Activated T-helper 17 cell treated with anti-CD3 and anti-CD28 coated beads, Interleukin-2, amount 50 U/mL, for 72 hours (primary cell): ENCODE data around the gene OR2AT4. TPM values are rescaled to one million over a fixed set of nuclear protein-coding genes. Genes with fewer than 3 reads are reported as not detected.

Experiments used
- ATAC-seq: fragments of 150-1000 bp; cut with Tn5 transposase; replicated peaks from 2 replicates; pipeline ENCODE4 v1.10.0; 2021; ENCODE audit warnings: mild to moderate bottlenecking, moderate library complexity
- H3K27ac Mint-ChIP-seq: one replicate; pipeline ENCODE4 v1.8.0; 2022; ENCODE audit warnings: mixed read lengths
- H3K27me3 Mint-ChIP-seq: one replicate; pipeline ENCODE4 v1.8.0; 2022; ENCODE audit warnings: mixed read lengths
- H3K36me3 Mint-ChIP-seq: one replicate; pipeline ENCODE4 v1.8.0; 2022; ENCODE audit warnings: low read depth, mild to moderate bottlenecking, mixed read lengths
- H3K4me1 Mint-ChIP-seq: one replicate; pipeline ENCODE4 v1.8.0; 2022; ENCODE audit warnings: mixed read lengths
- H3K4me3 Mint-ChIP-seq: one replicate; pipeline ENCODE4 v1.8.0; 2022; ENCODE audit warnings: mild to moderate bottlenecking, mixed read lengths
- H3K9me3 Mint-ChIP-seq: one replicate; pipeline ENCODE4 v1.8.0; 2022; ENCODE audit warnings: mixed read lengths
- total RNA-seq, 2 donors: library from RNA; stranded (reverse); gene quantifications; one replicate each; pipeline ENCODE4 v1.2.3, GENCODE V29; 2022

The OR2AT4 gene
- not detected for total RNA-seq

GRCh38 chr11:75096456-75097172 lies at the start of gene OR2AT4:
Gene OR2AT4 (minus strand): TSS chr11:75096876.
- Mint-ChIP-seq H3K4me1 (peaks cover 8% of the 10 kb centered on the region), H3K27me3 (peaks cover 34% of the 10 kb centered on the region), H3K36me3 (no peaks in the 10 kb centered on the region), H3K9me3 (no peaks in the 10 kb centered on the region), H3K27ac (no peak within 1 kb of the TSS), H3K4me3 (no peak within 1 kb of the TSS)
- ATAC-seq = no peak

DNA sequence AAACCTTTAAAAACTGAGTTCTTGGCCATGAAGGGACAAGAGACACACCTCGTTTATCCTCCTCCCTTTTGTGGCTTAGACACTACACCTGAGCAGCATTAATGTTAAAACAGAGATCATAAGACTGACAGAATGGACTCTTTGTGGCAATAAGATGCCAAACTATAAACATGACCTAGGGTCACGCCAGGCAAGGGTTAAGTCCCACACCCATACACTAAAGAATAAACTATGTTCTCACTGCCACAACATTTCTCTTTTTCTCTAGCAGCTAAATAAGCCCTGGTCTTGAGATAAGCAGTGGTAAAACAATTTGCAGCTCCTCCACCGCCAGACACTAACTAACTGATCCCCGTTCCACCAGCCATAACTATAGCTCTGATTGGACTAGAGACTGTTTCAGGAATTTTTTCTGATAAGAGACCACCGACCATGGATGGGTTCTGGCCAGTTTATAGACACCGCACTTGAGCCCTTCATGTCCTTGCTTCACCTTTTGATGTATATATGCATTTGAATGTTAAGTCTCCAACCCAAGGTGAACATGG lies 49.4 kb upstream of the OR2AT4 start:
- peaks cover 5% of the 10 kb centered on the region for H3K27me3 Mint-ChIP-seq
- H3K36me3 Mint-ChIP-seq = no peaks in the 10 kb centered on the region
- no peak overlapping the region for H3K27ac Mint-ChIP-seq
- no peaks in the 10 kb centered on the region for H3K9me3 Mint-ChIP-seq
- no peak overlapping the region for H3K4me3 Mint-ChIP-seq
- H3K4me1 Mint-ChIP-seq = peaks cover 20% of the 10 kb centered on the region
- no peak for ATAC-seq

- no peak for ATAC-seq
- no peak overlapping the region for H3K27ac Mint-ChIP-seq
- no peak overlapping the region for H3K4me3 Mint-ChIP-seq
- no peaks in the 10 kb centered on the region for H3K36me3 Mint-ChIP-seq
- H3K9me3 Mint-ChIP-seq = no peaks in the 10 kb centered on the region
- H3K27me3 Mint-ChIP-seq = peaks cover under 1% of the 10 kb centered on the region
- H3K4me1 Mint-ChIP-seq = peaks cover 22% of the 10 kb centered on the region
Observed at GRCh38 chr11:75145196-75145971, 48.7 kb upstream of the OR2AT4 start.

DNA sequence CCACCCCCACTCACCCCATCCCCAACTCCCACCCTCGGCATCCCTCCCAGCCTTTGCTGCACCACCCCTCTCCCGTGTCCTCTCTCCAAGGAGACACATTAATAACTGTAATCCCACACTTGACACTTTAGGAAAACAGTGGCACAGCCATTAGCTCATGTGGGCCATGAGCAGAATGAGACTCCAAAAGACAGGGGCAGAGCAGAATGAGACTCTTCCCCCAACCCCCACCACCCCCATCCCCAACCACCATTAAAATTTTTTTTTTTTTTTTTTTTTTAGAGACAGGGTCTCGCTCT lies 48.0 kb upstream of the OR2AT4 start:
- ATAC-seq = no peak
- Mint-ChIP-seq H3K9me3 (no peaks in the 10 kb centered on the region), H3K4me1 (peaks cover 22% of the 10 kb centered on the region), H3K4me3 (no peak overlapping the region), H3K27me3 (no peaks in the 10 kb centered on the region), H3K27ac (no peak overlapping the region), H3K36me3 (no peaks in the 10 kb centered on the region)

- peak overlapping the region; percentile 24 for H3K27ac Mint-ChIP-seq
- peak overlapping the region; percentile 61 for H3K4me3 Mint-ChIP-seq
- no peaks in the 10 kb centered on the region for H3K27me3 Mint-ChIP-seq
- no peaks in the 10 kb centered on the region for H3K9me3 Mint-ChIP-seq
- H3K36me3 Mint-ChIP-seq = no peaks in the 10 kb centered on the region
- H3K4me1 Mint-ChIP-seq = peaks cover 22% of the 10 kb centered on the region
- no peak for ATAC-seq
Observed at GRCh38 chr11:75143420-75143731, 46.7 kb upstream of the OR2AT4 start.

GRCh38 chr11:75142714-75143419 lies 46.2 kb upstream of the OR2AT4 start:
- Mint-ChIP-seq H3K4me1 (peaks cover 22% of the 10 kb centered on the region), H3K27me3 (no peaks in the 10 kb centered on the region), H3K4me3 (peak overlapping the region; percentile 61), H3K27ac (peak overlapping the region; percentile 24), H3K9me3 (no peaks in the 10 kb centered on the region), H3K36me3 (no peaks in the 10 kb centered on the region)
- ATAC-seq = peak; percentile 99

DNA sequence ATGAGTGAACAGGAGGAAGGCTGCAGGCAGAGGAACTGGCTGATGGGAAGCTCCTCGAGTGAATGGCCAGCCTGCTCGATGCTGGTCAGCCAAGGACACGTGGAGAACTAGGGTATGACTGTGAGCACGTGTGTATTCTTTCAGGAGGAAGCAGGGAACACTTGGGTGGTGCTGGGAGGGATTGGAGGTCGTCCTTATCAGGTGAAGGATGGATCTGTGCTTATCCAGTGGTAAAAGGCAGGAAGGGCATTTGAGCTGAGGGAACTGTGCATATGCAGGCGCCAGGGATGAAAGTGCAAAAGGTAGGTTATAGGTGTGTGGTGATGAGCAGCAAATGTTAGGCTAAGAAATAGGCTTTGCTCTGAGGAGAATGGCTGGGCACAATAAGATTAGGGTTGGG lies 44.5 kb upstream of the OR2AT4 start:
- no peak overlapping the region for H3K4me3 Mint-ChIP-seq
- peaks cover 22% of the 10 kb centered on the region for H3K4me1 Mint-ChIP-seq
- peaks cover 2% of the 10 kb centered on the region for H3K27me3 Mint-ChIP-seq
- no peak for ATAC-seq
- no peaks in the 10 kb centered on the region for H3K36me3 Mint-ChIP-seq
- H3K9me3 Mint-ChIP-seq = no peaks in the 10 kb centered on the region
- peak overlapping the region; percentile 24 for H3K27ac Mint-ChIP-seq

DNA sequence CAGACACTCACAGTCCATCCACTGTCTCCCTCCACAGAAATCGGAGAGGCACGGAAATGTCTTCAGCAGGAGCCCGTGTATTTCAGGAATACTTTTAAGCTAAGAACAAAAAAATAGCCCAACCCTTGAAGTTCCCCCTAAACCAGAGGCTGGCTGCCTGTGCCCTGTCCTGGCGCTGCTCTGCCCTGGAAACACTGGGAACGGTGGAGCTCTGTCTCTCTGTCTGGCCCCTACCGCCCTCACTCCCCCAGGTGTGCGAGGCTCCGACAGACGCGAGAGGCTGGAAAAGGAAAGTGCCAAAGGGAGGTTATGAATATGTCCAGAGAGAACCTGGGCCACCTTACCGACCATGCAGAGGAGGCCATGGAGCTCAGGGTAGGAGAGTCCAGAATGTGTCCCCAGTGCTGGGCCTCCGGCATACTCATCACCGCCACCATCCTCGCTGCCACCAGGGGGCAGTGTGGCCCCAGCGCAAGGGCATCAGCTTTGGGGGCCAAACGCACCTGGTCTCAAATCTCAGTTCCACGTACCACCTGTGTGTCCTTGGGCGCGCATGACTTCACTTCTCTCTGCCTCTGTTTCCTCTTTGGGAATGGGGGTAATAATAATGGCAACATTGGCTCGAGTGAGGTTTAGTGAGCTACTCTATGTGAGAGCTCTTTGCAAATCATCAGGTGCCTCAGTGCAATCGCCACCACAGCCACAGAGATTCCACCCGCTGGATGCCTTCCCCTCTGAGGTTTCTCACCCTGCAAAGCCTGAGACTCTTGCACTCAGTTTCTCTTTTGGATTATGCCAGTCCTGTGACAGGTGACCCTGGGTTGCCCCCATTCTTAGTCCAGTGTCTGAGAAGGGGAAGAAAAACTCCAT lies 43.8 kb upstream of the OR2AT4 start:
- no peak overlapping the region for H3K4me3 Mint-ChIP-seq
- H3K4me1 Mint-ChIP-seq = peaks cover 22% of the 10 kb centered on the region
- H3K27ac Mint-ChIP-seq = peak overlapping the region; percentile 24
- H3K36me3 Mint-ChIP-seq = no peaks in the 10 kb centered on the region
- peak; percentile 42 for ATAC-seq
- peaks cover 4% of the 10 kb centered on the region for H3K27me3 Mint-ChIP-seq
- H3K9me3 Mint-ChIP-seq = no peaks in the 10 kb centered on the region

DNA sequence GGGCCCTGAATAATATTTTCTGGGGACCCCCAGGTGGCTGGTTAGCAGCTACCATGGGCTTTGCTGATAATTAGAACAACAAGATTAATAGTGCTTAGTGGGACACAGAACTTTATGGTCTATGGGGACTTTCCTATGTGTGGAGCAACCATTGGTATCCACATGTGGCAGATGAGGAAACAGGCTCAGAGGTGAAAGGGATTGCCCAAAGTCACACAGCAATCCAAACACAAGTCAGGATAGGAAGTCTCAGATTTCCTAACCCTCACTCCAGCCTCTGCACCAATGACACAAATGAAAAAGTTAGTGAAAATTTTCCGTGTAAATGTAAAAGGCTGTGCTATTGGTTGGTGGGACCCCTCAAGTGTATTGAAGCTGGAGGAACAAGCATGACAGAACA lies 39.0 kb upstream of the OR2AT4 start:
- Mint-ChIP-seq H3K36me3 (no peaks in the 10 kb centered on the region), H3K27me3 (peaks cover 14% of the 10 kb centered on the region), H3K4me3 (no peak overlapping the region), H3K4me1 (no peaks in the 10 kb centered on the region), H3K9me3 (no peaks in the 10 kb centered on the region), H3K27ac (no peak overlapping the region)
- no peak for ATAC-seq

- no peaks in the 10 kb centered on the region for H3K36me3 Mint-ChIP-seq
- no peaks in the 10 kb centered on the region for H3K4me1 Mint-ChIP-seq
- H3K9me3 Mint-ChIP-seq = no peaks in the 10 kb centered on the region
- ATAC-seq = no peak
- peaks cover 15% of the 10 kb centered on the region for H3K27me3 Mint-ChIP-seq
- no peak overlapping the region for H3K27ac Mint-ChIP-seq
- no peak overlapping the region for H3K4me3 Mint-ChIP-seq
Observed at GRCh38 chr11:75135021-75135650, 38.5 kb upstream of the OR2AT4 start.

DNA sequence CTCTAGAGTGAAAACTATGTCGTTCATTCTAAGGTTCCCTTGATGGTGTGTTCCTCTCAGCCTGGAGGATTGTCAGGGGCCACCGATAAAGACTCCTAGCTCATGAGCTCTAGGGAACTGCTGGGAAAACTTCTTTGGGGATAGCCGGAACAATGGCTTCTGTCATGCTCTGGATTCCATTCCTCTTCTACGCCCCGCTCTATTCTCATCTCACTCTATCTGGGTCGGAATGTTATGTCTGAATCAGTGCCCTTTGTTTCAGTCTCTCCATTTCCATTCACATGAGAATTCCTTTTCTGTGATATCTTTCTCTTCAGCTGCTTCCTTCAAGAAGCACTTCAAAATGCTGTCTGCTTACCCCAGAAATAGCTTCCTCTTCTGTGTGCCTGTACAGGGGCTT lies 37.3 kb upstream of the OR2AT4 start:
- Mint-ChIP-seq H3K4me3 (no peak overlapping the region), H3K27me3 (peaks cover 21% of the 10 kb centered on the region), H3K27ac (no peak overlapping the region), H3K9me3 (no peaks in the 10 kb centered on the region), H3K4me1 (no peaks in the 10 kb centered on the region), H3K36me3 (no peaks in the 10 kb centered on the region)
- no peak for ATAC-seq

DNA sequence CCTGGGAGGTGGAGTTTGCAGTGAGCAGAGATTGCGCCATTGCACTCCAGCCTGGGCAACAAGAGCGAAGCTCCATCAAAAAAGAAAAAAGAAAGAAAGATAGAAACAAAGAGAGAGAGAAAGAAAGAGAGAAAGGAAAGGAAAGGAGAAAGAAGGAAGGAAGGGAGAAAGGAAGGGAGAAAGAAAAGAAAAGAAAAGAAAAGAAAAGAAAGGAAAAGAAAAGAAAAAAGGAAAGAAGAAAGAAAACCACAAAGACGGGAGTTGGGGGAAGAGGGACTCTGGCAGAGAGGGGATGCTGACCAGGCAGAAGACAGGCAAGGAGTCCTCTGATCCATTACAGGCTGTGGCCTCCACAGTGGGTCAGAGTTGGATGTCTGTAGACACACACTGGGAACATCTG lies 35.4 kb upstream of the OR2AT4 start:
- Mint-ChIP-seq H3K9me3 (no peaks in the 10 kb centered on the region), H3K4me3 (no peak overlapping the region), H3K27me3 (peaks cover 32% of the 10 kb centered on the region), H3K4me1 (no peaks in the 10 kb centered on the region), H3K36me3 (no peaks in the 10 kb centered on the region), H3K27ac (no peak overlapping the region)
- ATAC-seq = no peak

- no peaks in the 10 kb centered on the region for H3K9me3 Mint-ChIP-seq
- H3K4me3 Mint-ChIP-seq = no peak overlapping the region
- H3K27me3 Mint-ChIP-seq = peaks cover 28% of the 10 kb centered on the region
- no peaks in the 10 kb centered on the region for H3K36me3 Mint-ChIP-seq
- H3K27ac Mint-ChIP-seq = no peak overlapping the region
- no peaks in the 10 kb centered on the region for H3K4me1 Mint-ChIP-seq
- no peak for ATAC-seq
Observed at GRCh38 chr11:75126564-75126963, 29.9 kb upstream of the OR2AT4 start.

GRCh38 chr11:75118577-75118976 lies 21.9 kb upstream of the OR2AT4 start:
- no peak for ATAC-seq
- Mint-ChIP-seq H3K27me3 (peaks cover 38% of the 10 kb centered on the region), H3K9me3 (peaks cover 5% of the 10 kb centered on the region), H3K36me3 (no peaks in the 10 kb centered on the region), H3K27ac (no peak overlapping the region), H3K4me3 (no peak overlapping the region), H3K4me1 (no peaks in the 10 kb centered on the region)
